GM12873 (cell line): Measurements from ENCODE around the gene FBXO34.

Experiments
- TF ChIP-seq, protein P1 (sequence below): IDR thresholded peaks from 2 replicates; pipeline ENCODE4 v1.5.1; 2012; ENCODE audit warnings: low read depth, mild to moderate bottlenecking, moderate library complexity, low read length, control low read depth; ENCODE audit not compliant: insufficient read depth; ENCODE audit errors: missing control alignments

Gene FBXO34

DNA sequence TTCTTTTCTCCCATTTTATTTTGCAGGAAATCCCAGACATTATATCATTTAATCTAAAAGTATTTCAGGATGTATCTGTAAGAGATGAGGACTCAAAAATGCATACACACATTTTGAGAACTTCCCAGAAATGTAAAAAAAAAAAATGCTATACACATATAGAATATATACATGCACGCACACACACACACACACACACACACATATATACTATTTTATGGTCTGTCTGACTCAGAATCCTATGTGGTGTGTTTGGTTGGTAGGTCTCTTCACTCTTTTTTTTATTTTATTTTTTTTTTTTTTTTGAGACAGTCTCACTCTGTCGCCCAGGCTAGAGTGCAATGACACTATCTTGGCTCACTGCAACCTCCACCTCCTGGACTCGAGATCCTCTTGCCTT lies 65.5 kb downstream of the FBXO34 start:
- TF ChIP-seq, protein P1, sequence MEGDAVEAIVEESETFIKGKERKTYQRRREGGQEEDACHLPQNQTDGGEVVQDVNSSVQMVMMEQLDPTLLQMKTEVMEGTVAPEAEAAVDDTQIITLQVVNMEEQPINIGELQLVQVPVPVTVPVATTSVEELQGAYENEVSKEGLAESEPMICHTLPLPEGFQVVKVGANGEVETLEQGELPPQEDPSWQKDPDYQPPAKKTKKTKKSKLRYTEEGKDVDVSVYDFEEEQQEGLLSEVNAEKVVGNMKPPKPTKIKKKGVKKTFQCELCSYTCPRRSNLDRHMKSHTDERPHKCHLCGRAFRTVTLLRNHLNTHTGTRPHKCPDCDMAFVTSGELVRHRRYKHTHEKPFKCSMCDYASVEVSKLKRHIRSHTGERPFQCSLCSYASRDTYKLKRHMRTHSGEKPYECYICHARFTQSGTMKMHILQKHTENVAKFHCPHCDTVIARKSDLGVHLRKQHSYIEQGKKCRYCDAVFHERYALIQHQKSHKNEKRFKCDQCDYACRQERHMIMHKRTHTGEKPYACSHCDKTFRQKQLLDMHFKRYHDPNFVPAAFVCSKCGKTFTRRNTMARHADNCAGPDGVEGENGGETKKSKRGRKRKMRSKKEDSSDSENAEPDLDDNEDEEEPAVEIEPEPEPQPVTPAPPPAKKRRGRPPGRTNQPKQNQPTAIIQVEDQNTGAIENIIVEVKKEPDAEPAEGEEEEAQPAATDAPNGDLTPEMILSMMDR = no peak

DNA sequence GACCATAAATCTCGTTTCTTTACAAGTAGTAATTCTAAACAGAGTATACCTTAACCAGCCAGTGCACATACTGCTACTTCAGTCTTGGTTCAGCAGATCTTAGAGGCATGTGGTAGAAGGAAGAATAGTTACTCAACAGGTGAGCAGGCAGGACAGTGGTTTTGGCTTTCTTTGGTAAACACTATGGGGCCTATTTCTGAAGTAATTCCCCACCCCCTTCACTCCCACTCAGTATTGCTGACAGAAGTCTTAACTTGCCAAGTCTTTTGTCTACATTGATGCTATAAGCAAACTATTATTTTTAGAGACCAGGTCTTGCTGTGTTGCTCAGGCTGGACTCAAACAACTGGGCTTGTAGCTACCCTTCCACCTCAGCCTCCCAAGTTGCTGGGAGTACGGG lies 68.5 kb downstream of the FBXO34 start:
- TF ChIP-seq, protein P1 = no peak

DNA sequence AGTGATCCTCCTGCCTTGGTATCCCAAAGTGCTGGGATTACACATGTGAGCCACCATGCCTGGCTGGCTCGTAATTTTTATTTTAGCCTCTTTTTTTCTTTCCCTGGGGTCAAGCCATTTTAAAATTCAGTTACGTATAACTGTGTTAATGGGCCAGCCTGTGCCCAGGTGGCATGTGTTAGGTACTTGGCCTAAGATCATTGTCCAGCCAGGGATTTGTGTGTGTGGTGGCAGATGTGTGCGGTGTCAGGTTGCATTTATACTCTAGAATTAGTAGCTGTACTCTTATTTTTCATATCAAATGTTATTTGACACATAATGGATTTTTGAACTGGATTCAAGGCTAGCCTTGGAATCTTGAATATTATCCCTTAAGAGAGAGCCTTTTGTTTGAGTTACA lies 69.3 kb downstream of the FBXO34 start:
- TF ChIP-seq, protein P1 = no peak

DNA sequence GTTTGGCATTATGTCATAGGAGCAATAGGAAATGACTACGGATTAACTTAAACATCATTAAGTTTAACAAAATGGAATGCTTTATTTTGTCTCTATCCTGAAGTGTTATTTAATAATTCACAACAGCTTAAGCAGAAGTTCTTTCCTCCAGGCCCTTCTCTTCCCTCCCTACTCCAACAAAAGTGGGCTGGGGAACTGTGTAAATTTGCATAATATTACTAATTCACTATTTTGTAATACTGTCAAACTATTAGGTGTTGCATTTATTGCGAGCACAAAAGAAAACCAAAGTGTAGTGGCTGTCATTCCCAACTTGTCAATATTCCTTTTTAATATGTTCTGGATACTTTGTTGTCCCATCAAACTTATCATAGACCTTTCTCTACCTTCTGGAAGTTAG lies 70.6 kb downstream of the FBXO34 start:
- TF ChIP-seq, protein P1 = no peak

DNA sequence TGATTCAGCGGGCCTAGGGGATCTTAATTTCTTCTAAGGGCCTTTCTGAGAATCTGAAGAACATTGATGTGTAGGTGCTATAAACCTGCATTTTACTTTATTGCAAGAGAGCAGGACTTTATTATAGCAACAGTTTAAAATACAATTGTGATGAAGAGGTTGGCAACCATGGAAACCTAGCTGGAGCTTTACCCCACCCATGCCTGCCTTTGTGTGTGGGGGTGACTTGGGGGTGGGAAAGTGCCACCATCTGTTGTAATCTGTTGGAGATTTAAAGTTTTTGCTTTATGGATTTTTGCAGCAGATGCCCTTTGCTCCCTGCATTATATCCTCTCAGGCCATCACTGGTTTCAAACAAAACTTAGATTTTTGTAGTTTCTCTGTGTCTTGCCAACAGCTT lies 75.8 kb downstream of the FBXO34 start:
- TF ChIP-seq, protein P1 = no peak

DNA sequence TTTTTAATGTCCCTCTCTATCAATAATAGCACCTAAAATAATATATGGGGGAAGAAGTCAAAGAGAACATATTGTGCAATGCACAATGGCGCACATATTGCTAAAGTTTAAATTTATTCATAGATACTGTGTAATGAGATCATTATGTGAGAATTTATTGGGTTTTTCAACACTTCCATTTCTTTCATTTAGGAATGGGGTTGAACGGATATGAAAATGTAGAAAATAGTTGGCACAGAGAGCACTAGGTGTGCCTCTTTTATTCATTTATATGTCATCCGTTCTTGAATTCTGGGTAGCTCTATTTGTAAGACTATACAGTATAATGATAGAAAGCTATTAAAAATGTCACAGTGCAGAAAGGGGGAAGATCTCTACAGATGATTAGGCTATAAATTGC lies 76.5 kb downstream of the FBXO34 start:
- TF ChIP-seq, protein P1 = no peak

DNA sequence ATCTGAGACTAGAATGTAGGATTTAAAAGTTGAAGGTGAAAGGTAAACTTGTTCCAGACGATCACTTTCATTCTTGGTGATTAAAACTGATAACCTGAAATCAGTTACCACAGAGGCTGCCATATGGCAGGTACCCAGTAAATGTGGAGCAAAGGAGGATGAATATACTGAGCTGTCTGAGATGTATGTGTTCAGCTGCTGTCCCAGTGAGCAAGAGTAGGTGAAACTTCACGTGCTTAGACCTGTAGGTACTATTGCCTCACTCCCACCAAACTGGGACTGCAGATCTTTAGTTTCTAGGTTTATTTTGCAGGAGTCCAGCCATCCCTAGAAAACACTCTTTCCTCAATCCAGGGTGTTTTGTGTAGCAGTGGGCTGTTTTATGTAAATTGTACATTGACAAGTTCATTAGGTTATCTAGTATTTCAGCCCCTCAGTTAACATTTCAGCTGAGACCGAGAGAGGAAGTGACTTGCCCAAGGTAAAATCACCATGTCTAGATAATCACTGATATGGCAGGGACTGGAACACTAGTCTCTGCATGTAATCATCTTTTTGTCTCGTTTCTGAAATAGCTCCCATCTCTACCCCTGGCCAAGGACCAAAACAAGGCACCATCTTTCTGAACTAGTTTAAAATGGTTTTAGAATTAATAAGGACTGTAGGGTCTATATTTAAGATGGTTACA lies 77.7 kb downstream of the FBXO34 start:
- TF ChIP-seq, protein P1 = no peak

DNA sequence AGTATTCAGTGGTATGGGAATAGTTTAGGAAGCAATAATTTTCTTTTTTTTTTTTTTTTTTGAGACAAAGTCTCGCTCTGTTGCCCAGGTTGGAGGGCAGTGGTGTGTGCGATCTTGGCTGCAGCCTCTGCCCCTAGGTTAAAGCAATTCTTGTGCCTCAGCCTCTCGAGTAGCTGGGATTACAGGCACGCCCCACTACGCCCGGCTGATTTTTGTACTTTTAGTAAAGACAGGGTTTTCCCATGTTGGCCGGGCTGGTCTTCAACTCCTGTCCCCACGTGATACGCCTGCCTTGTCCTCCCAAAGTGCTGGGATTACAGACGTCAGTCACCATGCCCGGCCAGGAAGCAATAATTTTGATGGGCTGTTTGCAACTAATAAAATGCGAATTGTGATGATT lies 78.3 kb downstream of the FBXO34 start:
- TF ChIP-seq, protein P1 = no peak
